ENCODE measurements around the gene ACOT7.
"Not testable (repeated sequence)": the region's sequence is repeated elsewhere in the genome, so short reads cannot be mapped to it uniquely, and the experiment has no call there.

The ACOT7 gene

GRCh38 chr1:6395781-6396244, 2.2 kb upstream of the ACOT7 start:
- DNase-seq = not testable (repeated sequence)

GRCh38 chr1:6395130-6395529, 1.6 kb upstream of the ACOT7 start:
- not testable (repeated sequence) for DNase-seq

- DNase-seq = no peak
Observed at GRCh38 chr1:6392809-6393399, 663 bp downstream of the ACOT7 start.

- peak; percentile 29 for DNase-seq
Observed at GRCh38 chr1:6391951-6392808, 1.4 kb downstream of the ACOT7 start.

GRCh38 chr1:6389971-6390370, 3.6 kb downstream of the ACOT7 start:
- no peak for DNase-seq

GRCh38 chr1:6386371-6386949, 7.1 kb downstream of the ACOT7 start:
- DNase-seq = no peak

GRCh38 chr1:6385488-6386191, 7.9 kb downstream of the ACOT7 start:
- DNase-seq = no peak

- no peak for DNase-seq
Observed at GRCh38 chr1:6384962-6385361, 8.6 kb downstream of the ACOT7 start.

GRCh38 chr1:6384135-6384534, 9.4 kb downstream of the ACOT7 start:
- no peak for DNase-seq

- DNase-seq = no peak
Observed at GRCh38 chr1:6380037-6380436, 13.5 kb downstream of the ACOT7 start.

GRCh38 chr1:6378096-6378746, 15.3 kb downstream of the ACOT7 start:
- DNase-seq = peak; percentile 15

GRCh38 chr1:6373961-6374720, 19.4 kb downstream of the ACOT7 start:
- DNase-seq = no peak

- DNase-seq = not testable (repeated sequence)
Observed at GRCh38 chr1:6372236-6372635, 21.3 kb downstream of the ACOT7 start.

- no peak for DNase-seq
Observed at GRCh38 chr1:6370006-6370405, 23.6 kb downstream of the ACOT7 start.

GRCh38 chr1:6367381-6368012, 26.1 kb downstream of the ACOT7 start:
- DNase-seq = no peak

GRCh38 chr1:6365047-6365446, 28.5 kb downstream of the ACOT7 start:
- DNase-seq = peak; percentile 48

- peak; percentile 33 for DNase-seq
Observed at GRCh38 chr1:6363085-6363884, 30.3 kb downstream of the ACOT7 start.

GRCh38 chr1:6361124-6361775, 32.3 kb downstream of the ACOT7 start:
- DNase-seq = no peak

GRCh38 chr1:6360517-6361070, 33.0 kb downstream of the ACOT7 start:
- DNase-seq = no peak

- no peak for DNase-seq
Observed at GRCh38 chr1:6360117-6360496, 33.5 kb downstream of the ACOT7 start.

Measured in stimulated activated CD4-positive, alpha-beta T cell treated with anti-CD3 and anti-CD28 coated beads, Interleukin-15, amount 100 ng/mL, for 24 hours (primary cell).